HG03342 (cell line): ENCODE data around the gene SLC37A2.

Source experiments
- ATAC-seq: cut with Tn5 transposase; IDR thresholded peaks from one replicate; pipeline ENCODE4 v1.9.1; 2021; ENCODE audit warnings: mild to moderate bottlenecking, moderate library complexity; ENCODE audit not compliant: unreplicated experiment

SLC37A2 gene

DNA sequence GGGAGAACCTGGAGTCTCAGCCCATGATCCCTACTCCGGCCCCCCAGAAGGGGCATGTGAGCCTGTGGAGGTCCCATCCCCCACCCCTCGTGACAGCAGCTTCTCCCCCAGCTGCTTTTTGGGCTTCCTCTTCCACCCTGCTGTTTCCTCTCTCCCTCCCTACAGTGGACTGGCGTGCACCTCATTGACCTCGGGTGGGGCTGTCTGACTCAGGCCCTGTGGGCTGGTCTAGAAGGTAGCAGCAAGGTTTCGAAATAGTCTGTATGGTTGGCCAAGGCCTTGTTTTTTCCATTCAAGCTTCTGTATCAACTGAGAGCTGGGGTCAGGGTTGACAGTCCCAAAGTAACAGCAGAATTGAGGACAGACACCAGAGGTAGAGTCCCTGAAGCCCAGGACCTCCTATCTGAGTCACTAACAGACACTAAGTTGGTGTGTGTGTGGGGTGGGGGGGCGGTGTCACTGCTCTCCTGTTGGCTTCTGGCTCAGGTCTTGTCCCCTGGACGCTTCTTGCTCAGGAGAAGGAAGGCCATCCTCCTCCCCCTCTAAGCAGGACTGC, 7.7 kb downstream of the SLC37A2 start:
- ATAC-seq: peak; percentile 61

DNA sequence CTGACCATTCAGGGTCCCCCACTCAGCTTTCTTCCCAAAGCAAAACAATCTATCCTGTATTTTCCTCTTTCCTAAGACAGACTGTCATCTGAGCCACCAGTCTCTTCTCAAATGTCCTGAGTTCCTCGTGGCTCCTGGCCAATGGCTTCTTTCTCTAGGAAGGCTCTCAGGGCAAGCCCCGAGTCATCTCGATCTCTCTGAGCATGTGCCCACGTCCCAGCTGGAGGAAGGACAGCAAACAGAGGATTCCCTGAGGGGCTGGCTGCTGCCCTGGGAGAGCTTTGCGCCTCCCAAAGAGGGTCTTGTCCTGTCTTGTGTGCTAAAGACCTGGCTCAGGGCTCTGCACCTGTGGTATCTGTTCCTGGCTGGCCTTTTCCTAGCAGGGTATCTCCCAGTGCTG, 8.3 kb downstream of the SLC37A2 start:
- no peak for ATAC-seq

DNA sequence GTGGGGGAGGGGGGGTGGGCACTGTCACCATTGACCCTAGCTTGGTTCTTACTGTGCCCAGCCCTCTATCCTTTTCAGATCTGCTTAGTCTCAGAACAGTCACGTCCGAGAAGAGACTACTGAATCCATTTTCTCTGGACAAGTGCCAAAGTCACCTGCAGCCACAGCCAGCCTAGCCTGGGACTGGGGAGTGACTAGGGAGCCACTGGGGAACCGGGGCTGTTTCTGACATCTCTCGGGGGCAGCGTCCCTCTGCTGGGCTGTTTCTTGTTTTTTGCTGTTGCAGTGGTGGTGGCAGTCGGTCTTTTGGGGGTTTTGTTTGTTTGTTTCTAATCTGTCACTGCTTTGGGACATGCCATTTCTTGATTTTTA, 8.7 kb downstream of the SLC37A2 start:
- no peak for ATAC-seq

DNA sequence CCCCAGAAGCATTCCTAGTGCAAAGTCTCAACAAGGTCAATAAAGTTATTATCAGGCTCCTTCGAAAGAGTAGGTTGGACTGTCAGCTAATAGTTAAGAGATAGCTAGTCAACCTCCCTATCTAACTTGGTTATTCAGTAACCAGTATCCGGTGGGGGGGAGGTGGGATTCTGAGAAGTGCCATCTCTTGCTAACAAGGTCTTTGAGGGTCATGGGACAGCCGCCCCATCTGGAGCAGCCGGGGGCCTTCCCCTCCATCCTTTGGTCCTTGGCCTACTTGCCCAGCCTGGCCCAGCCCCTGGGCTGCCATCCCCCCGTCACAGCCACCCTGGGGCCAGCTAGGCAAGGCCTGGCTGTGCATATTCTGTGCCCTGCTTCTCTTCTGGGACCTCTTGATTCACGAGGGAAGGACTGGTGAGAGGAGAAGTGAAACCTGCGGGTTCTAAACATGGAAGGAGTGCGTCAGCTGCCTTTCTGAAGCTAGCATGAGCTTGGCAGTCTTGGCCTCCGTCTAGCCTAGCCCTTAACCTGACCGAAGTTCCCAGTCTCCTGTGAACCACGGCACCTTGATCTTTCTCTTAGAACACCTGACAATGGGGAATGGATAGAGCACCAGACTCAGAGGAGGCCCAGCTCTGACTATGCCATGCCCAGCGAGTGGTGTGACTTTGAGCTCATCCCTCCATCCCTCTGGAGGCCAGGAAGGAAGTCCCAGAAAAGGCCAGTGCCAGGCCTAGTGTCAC, 9.3 kb downstream of the SLC37A2 start:
- peak; percentile 79 for ATAC-seq

GRCh38 chr11:125072961-125073590, 10.0 kb downstream of the SLC37A2 start:
- ATAC-seq: no peak

- no peak for ATAC-seq
These were observed 10.7 kb downstream of the SLC37A2 start for GRCh38 chr11:125073616-125074483.

- no peak for ATAC-seq
These were observed 11.6 kb downstream of the SLC37A2 start for GRCh38 chr11:125074511-125075241.

DNA sequence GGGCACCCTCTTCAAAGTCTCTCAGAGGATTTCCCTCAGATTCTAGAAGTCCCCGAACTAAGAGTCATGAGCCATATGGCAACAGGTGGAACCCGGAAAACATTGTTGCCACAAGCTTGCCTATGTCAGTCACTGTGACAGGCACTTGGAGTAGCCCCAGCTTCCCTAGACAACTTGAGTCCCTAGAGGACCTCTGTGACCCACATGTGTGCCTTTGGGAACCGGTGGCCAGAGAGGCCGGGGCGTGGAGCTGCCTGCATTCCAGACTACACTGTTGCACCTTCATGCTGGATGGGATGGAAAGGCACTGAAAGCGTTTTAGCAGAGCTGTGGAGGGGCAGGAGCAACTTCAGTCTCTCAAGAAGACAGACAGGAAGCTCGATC, 12.1 kb downstream of the SLC37A2 start:
- no peak for ATAC-seq

- no peak for ATAC-seq
These were observed 12.8 kb downstream of the SLC37A2 start for GRCh38 chr11:125075900-125076317.

DNA sequence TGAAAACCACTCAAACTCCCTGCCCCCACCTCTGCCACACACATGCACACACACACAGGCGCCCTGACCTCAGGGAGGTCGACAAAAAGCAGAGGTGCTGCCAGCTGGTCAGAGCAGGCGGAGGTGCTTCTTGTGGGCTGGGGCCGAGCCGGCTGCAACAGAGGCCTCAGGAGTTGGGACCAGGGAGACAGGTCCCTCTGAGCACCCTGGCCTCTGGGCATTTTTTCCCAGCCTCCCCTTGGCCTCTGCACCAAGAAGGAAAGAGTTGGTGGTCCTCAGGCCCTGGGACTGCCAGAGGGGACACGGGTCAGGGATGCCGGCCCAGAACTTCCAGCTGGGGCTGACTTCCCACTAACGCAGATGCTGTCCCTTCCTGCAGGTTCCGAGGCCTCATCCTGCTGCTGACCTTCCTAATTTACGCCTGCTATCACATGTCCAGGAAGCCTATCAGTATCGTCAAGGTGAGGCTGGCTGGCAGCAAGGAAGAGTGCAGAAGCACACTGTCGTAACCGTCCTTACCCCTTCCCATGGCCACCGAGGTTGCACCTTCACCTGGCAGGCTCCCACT, 13.4 kb downstream of the SLC37A2 start:
- no peak for ATAC-seq

DNA sequence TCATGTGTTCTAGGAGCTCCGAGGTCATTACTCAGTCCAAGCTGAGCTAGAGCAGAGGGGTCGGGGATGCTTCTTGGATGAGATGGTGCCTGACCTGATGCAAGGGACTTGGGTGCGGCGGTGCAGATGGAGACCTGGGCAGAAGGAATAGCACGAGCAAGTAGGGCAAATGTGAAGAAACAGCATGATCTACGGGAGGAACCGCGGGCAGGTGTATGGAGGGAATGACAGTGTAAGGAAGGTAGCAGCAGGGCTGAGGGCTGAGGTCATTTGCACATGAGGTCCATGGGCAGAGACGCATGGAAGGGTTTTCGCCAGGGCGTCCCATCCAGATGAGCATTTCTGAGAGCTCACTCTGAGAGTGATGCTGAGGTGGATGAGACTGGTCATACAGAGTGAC, 14.9 kb downstream of the SLC37A2 start:
- no peak for ATAC-seq

DNA sequence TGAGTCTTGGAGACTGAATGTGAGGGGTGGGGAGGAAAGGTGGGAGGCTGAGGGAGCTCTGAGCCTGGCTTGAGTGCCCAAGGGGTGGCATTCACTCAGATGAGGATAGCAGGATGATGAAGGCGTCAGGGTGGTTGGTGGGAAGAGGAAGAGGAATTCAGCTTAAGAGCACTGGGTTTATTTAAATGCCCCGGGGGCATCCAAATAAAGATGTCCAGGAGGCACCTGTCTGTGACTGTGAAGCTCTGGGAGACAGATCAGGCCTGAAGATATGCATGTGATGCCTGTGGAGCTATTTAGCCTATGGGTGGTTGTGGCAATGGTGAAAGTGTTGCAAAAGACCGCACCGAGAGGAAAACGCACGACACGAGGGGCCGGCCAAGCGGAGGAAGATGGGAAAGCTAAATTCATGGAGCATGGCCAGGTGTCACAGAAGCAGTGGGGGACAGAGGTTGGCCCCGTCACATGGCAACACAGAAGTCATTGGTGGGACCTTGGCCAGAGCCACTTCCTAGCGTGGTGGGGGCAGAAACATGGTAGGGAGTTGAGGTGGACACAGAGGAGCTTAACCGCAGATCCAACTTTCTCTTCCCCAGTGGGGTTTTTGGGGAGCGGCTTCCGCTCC, 15.5 kb downstream of the SLC37A2 start:
- no peak for ATAC-seq

- no peak for ATAC-seq
These were observed 16.2 kb downstream of the SLC37A2 start for GRCh38 chr11:125079151-125079877.

DNA sequence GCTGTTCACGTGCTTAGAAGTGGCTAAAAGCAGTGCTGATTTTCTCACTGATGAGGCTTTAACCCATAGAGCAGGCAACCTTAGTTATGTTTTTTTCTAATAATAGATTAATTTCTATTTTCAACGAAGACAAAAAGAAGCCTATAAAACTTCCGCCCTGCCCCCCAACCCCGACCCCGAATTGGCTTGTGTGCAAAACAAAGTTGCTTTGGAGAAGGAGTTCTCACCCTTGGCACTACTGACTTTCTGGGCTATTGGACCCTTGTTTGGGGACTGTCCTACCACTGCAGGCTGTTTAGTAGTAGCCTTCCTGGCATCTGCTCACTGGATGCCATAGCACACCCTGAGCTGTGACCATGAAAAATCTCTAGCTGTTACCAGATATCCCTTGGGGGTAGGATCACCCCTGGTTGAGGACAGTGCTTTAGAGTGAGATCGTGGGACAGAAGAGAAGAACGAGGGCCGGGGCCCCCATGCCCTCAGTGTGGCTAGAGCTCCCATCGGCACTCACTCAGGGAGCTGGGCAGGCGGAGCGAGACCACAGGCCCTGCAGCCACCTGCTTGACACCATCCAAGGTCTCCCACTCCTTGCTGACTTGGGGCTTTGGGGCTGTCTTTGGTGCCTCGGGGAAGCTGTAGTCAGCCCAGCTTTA, 16.9 kb downstream of the SLC37A2 start:
- ATAC-seq: no peak

GRCh38 chr11:125080531-125080911, 17.4 kb downstream of the SLC37A2 start:
- no peak for ATAC-seq

GRCh38 chr11:125081098-125081798, 18.1 kb downstream of the SLC37A2 start:
- no peak for ATAC-seq

- ATAC-seq: no peak
These were observed 18.9 kb downstream of the SLC37A2 start for GRCh38 chr11:125082040-125082439.

DNA sequence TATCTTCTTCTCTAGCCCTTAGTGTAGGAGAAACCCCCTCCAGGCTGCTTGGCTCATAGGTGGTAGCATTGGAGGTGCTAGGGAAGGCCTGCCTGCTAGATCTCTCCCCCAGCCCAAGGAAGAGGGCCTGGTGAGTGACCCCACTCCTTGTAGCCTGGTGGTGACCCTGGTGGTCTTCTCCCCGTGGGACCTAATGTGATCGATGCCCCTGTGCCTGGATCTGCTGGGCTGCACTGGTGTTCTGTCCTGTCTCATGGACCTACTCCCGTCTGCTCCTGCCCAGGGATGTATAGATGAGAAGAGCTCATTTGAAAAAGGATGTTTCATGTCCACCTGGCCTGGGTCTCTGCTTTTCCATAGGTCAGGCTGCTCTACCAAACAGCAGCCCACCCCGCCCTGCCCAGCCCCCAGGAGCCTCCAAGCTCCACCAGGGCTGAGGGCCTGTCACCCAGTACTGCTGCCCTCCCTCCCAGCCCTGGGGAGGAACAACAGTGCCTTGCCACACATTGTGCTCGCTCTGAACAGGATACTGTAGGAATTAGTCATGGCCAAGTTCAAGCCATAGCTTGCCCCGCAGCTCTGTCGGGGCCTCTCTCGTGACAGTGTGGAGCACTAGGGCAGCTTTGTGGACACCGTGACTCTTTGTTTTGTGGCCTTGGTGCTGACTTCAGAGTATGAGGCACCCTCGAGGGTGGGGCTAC, 19.7 kb downstream of the SLC37A2 start:
- ATAC-seq: no peak
